ENCODE data around the gene CLMN. TPM values are rescaled to one million over a fixed set of nuclear protein-coding genes. Genes with fewer than 3 reads are reported as not detected.

The CLMN gene
- total and polyA plus RNA-seq, 2 of the 8 experiments (the other 6 are each of a cell fraction or from before 2014, with no cell fraction given), result 1.6 to 8.2 TPM

- FAIRE-seq (no peak), DNase-seq (ENCODE audit: low read depth in 1 of 2, low spot score in 2 of 2) (no peak)
- no peaks in the 10 kb centered on the region for H3K27me3 ChIP-seq (replicated peaks in 1 of 4; ENCODE audit: control insufficient read depth in 3 of 4, extremely low read depth in 1 of 4, insufficient read depth in 3 of 4, low read length in 3 of 4)
- no peak overlapping the region for H3K9ac ChIP-seq (replicated peaks in 1 of 4; ENCODE audit: extremely low read depth in 1 of 4, low read depth in 3 of 4, low read length in 3 of 4)
- TF ChIP-seq PHF8 (conservative IDR thresholded peaks at IDR 0.05; ENCODE audit: low read depth, low read length), result no peak
- no peak for TF ChIP-seq GTF2F1 (IDR thresholded peaks at IDR 0.05; ENCODE audit: borderline replicate concordance, low read depth, low read length)
- TF ChIP-seq BCL11A (IDR thresholded peaks at IDR 0.05; ENCODE audit: low read depth in 2 of 2, low read length in 2 of 2), result no peak
- TF ChIP-seq ATF3 (IDR thresholded peaks at IDR 0.05; ENCODE audit: insufficient read depth, low read depth, low read length), result no peak
- no peak for TF ChIP-seq TAF7 (optimal IDR thresholded peaks at IDR 0.05; ENCODE audit: borderline replicate concordance, low read depth, low read length)
- TF ChIP-seq SUZ12 (IDR thresholded peaks at IDR 0.05; ENCODE audit: low read length), result no peak
- no peak for TF ChIP-seq CREB1 (IDR thresholded peaks at IDR 0.05)
- TF ChIP-seq SP2 (IDR thresholded peaks at IDR 0.05; ENCODE audit: low read length), result no peak
- no peak for TF ChIP-seq POU5F1 (IDR thresholded peaks at IDR 0.05; ENCODE audit: low read depth, low read length)
- no peak for TF ChIP-seq CTBP2 (IDR thresholded peaks at IDR 0.05; ENCODE audit: borderline replicate concordance, insufficient read depth, insufficient read length, low read length)
- H3K18ac ChIP-seq (ENCODE audit: extremely low read depth, low read length), result no peak overlapping the region
- H3K56ac ChIP-seq (replicated peaks; ENCODE audit: insufficient read length, low read depth, low read length), result no peak overlapping the region
- peak overlapping the region; percentile 4 for H4K91ac ChIP-seq (replicated peaks; ENCODE audit: insufficient read length, low read length)
- no peaks in the 10 kb centered on the region for H4K20me1 ChIP-seq (replicated peaks in 1 of 2; ENCODE audit: control insufficient read depth in 1 of 2, insufficient read depth in 2 of 2, low read length in 2 of 2)
- no peak overlapping the region for H3K27ac ChIP-seq (ENCODE audit: low read depth, low read length)
- WGBS, 2 experiments (ENCODE audit: extremely low coverage in 1 of 2, insufficient coverage in 1 of 2, insufficient read length in 1 of 2, insufficient replicate concordance in 2 of 2, low coverage in 1 of 2, low lambda C conversion rate in 2 of 2, missing lambda C conversion rate in 1 of 2), result 90% methylated on average over 6 of the region's 6 CpGs; no CpG with 5 or more reads in 1 of the 2 experiments
- no peaks in the 10 kb centered on the region for H3K79me2 ChIP-seq (ENCODE audit: control insufficient read depth in 1 of 2, insufficient read depth in 2 of 2, low read length in 2 of 2)
- no peak overlapping the region; the same call in 1 of the 2 replicates for H2AK5ac ChIP-seq (ENCODE audit: low read depth, low read length)
- no peak overlapping the region for H2BK12ac ChIP-seq (ENCODE audit: low read depth, low read length)
- CTCF ChIA-PET (ENCODE audit: partially characterized antibody), result interaction anchor here (1.5 to 2.1 kb wide), 2 partner anchors 11 to 17 kb away, joined by 3 to 5 read pairs; no protein-coding TSS in a partner anchor
- H2BK15ac ChIP-seq (ENCODE audit: low read length), result no peak overlapping the region
- no peak overlapping the region for H3K14ac ChIP-seq (ENCODE audit: insufficient read length)
- H3K4me2 ChIP-seq (ENCODE audit: insufficient read depth in 1 of 2, low read depth in 2 of 2, low read length in 2 of 2), result no peak overlapping the region
- no peak overlapping the region for H2BK5ac ChIP-seq (ENCODE audit: low read depth, low read length)
- POLR2A ChIA-PET (ENCODE audit: partially characterized antibody), result no interaction called here
- no peak overlapping the region for H3K4me3 ChIP-seq (ENCODE audit: extremely low read depth in 1 of 4, insufficient read depth in 2 of 4, low read depth in 3 of 4, low read length in 4 of 4)
- no peaks in the 10 kb centered on the region for H3K23me2 ChIP-seq (ENCODE audit: low read depth, low read length)
- no peak overlapping the region for H3K23ac ChIP-seq (ENCODE audit: insufficient read length)
- no peaks in the 10 kb centered on the region for H3K36me3 ChIP-seq (ENCODE audit: control insufficient read depth in 2 of 4, insufficient read depth in 4 of 4, low read length in 3 of 4)
- no peak overlapping the region for H4K8ac ChIP-seq (ENCODE audit: extremely low read depth, insufficient read depth, low read length)
- no peak overlapping the region for H2AFZ ChIP-seq (ENCODE audit: low read length)
- no peak overlapping the region for H2BK120ac ChIP-seq (replicated peaks; ENCODE audit: low read depth, low read length)
- no peak overlapping the region for H2BK20ac ChIP-seq (ENCODE audit: low read length)
- H3K79me1 ChIP-seq (ENCODE audit: low read depth, low read length), result no peaks in the 10 kb centered on the region
- H3K9me3 ChIP-seq (ENCODE audit: insufficient read depth in 2 of 2, low read depth in 1 of 2, low read length in 1 of 2), result no peaks in the 10 kb centered on the region
- H3K4me1 ChIP-seq (replicated peaks in 1 of 4; ENCODE audit: control insufficient read depth in 3 of 4, insufficient read depth in 4 of 4, low read length in 3 of 4), result peaks cover 0 to 22% (median 17%) of the 10 kb centered on the region in 4 experiments
- no peak overlapping the region for H4K5ac ChIP-seq (ENCODE audit: insufficient read length, low read depth, low read length)
- no peak overlapping the region for H3K4ac ChIP-seq (replicated peaks; ENCODE audit: insufficient read length, low read depth, low read length)
These were observed 67.5 kb downstream of the CLMN start for GRCh38 chr14:95252219-95252618.

Measured in H1 (cell line).